GM23338 (cell line): ENCODE data around the gene GGCT. TPM values are rescaled to one million over a fixed set of nuclear protein-coding genes. Genes with fewer than 3 reads are reported as not detected.

Experiments
- ATAC-seq: fragments of 200-7000 bp; cut with Tn5 transposase; 3 replicates; pipeline ENCODE4 v1.9.1; 2020
- DNase-seq: peaks from one replicate; pipeline ENCODE4 v3.0.0-alpha.2; 2015; ENCODE audit warnings: low spot score
- H2AFZ ChIP-seq: fragments of 200-600 bp; sonication (generic); 2 replicates; pipeline ENCODE4 v1.8.0; 2016; ENCODE audit warnings: antibody characterized with exemption, mild to moderate bottlenecking, moderate library complexity
- H3F3A ChIP-seq: fragments of 200-600 bp; sonication (generic); replicated peaks from 2 replicates; pipeline ENCODE4 v1.8.0; 2017; ENCODE audit warnings: antibody characterized with exemption, mixed run types, low read depth
- H3K27ac ChIP-seq: fragments of 200-600 bp; sonication (generic); 2 replicates; pipeline ENCODE4 v1.6.1; 2016; ENCODE audit warnings: low read depth
- H3K27me3 ChIP-seq: fragments of 200-600 bp; sonication (generic); 2 replicates; pipeline ENCODE4 v1.8.0; 2016; ENCODE audit warnings: mild to moderate bottlenecking, mixed run types, moderate library complexity; ENCODE audit not compliant: insufficient read depth
- H3K36me3 ChIP-seq: fragments of 200-600 bp; sonication (generic); 2 replicates; pipeline ENCODE4 v1.8.0; 2016; ENCODE audit warnings: mild to moderate bottlenecking; ENCODE audit not compliant: insufficient read depth
- H3K4me1 ChIP-seq: fragments of 200-600 bp; sonication (generic); 2 replicates; pipeline ENCODE4 v1.8.0; 2016; ENCODE audit warnings: mild to moderate bottlenecking, moderate library complexity; ENCODE audit not compliant: insufficient read depth
- H3K4me2 ChIP-seq: fragments of 200-600 bp; sonication (generic); 2 replicates; pipeline ENCODE4 v1.7.1; 2017; ENCODE audit warnings: mixed run types
- H3K4me3 ChIP-seq: fragments of 200-600 bp; sonication (generic); 2 replicates; pipeline ENCODE4 v1.6.1; 2016; ENCODE audit warnings: mixed run types
- H3K79me2 ChIP-seq: fragments of 200-600 bp; sonication (generic); replicated peaks from 2 replicates; pipeline ENCODE4 v1.8.0; 2017; ENCODE audit warnings: mild to moderate bottlenecking; ENCODE audit not compliant: insufficient read depth
- H3K9me2 ChIP-seq: fragments of 200-600 bp; sonication (generic); 2 replicates; pipeline ENCODE4 v1.8.0; 2017; ENCODE audit not compliant: insufficient read depth
- H4K20me1 ChIP-seq: fragments of 200-600 bp; sonication (generic); replicated peaks from 2 replicates; pipeline ENCODE4 v1.8.0; 2017; ENCODE audit warnings: mild to moderate bottlenecking; ENCODE audit not compliant: insufficient read depth
- H3K27ac Mint-ChIP-seq: 2 replicates; pipeline ENCODE4 v1.8.0; 2020; ENCODE audit warnings: inconsistent platforms, mild to moderate bottlenecking, moderate library complexity, mixed read lengths
- H3K27me3 Mint-ChIP-seq: 3 replicates; pipeline ENCODE4 v1.8.0; 2022; ENCODE audit warnings: low read depth, mild to moderate bottlenecking, moderate library complexity, mixed read lengths, inconsistent platforms; ENCODE audit not compliant: insufficient read depth, poor library complexity
- H3K36me3 Mint-ChIP-seq: 3 replicates; pipeline ENCODE4 v1.8.0; 2021; ENCODE audit warnings: low read depth, mild to moderate bottlenecking, inconsistent platforms, moderate library complexity, mixed read lengths
- H3K4me1 Mint-ChIP-seq: 3 replicates; pipeline ENCODE4 v1.8.0; 2020; ENCODE audit warnings: mild to moderate bottlenecking, inconsistent platforms, mixed read lengths
- H3K4me3 Mint-ChIP-seq: 3 replicates; pipeline ENCODE4 v1.8.0; 2021; ENCODE audit warnings: moderate library complexity, mild to moderate bottlenecking, inconsistent platforms, mixed read lengths
- H3K9me3 Mint-ChIP-seq: 3 replicates; pipeline ENCODE4 v1.8.0; 2020; ENCODE audit warnings: moderate library complexity, mild to moderate bottlenecking, inconsistent platforms, mixed read lengths
- CREB1 ChIP-seq: fragments of 250-450 bp; sonication (Bioruptor Pico); IDR thresholded peaks from 2 replicates; pipeline ENCODE4 v1.5.0; 2020; ENCODE audit warnings: low read depth, mild to moderate bottlenecking, moderate library complexity
- CTCF ChIP-seq, 2 experiments: fragments of 200-600 bp in 1 of 2; sonication (generic) in 1 of 2; conservative IDR thresholded peaks; 2 replicates each; pipeline versions ENCODE4 v1.5.1 to v1.6.1; 2016 to 2017; ENCODE audit warnings: antibody characterized with exemption in 2 of 2, low read depth in 2 of 2, mild to moderate bottlenecking in 2 of 2, moderate library complexity in 1 of 2
- ETS1 ChIP-seq: IDR thresholded peaks from 2 replicates; pipeline ENCODE4 v1.6.1; 2016; ENCODE audit warnings: antibody characterized with exemption
- EZH2 ChIP-seq: fragments of 200-600 bp; sonication (generic); IDR thresholded peaks from one replicate; pipeline ENCODE4 v1.8.0; 2017; ENCODE audit warnings: antibody characterized with exemption, mild to moderate bottlenecking, low read depth; ENCODE audit not compliant: unreplicated experiment
- EZH2phosphoT487 ChIP-seq: fragments of 200-600 bp; sonication (generic); IDR thresholded peaks from one replicate; pipeline ENCODE4 v1.8.1; 2018; ENCODE audit warnings: antibody characterized with exemption; ENCODE audit not compliant: unreplicated experiment
- JUNB ChIP-seq: IDR thresholded peaks from one replicate; pipeline ENCODE4 v1.6.1; 2016; ENCODE audit warnings: antibody characterized with exemption; ENCODE audit not compliant: unreplicated experiment
- NANOG ChIP-seq: IDR thresholded peaks from 2 replicates; pipeline ENCODE4 v1.6.1; 2016; ENCODE audit warnings: antibody characterized with exemption, borderline replicate concordance
- POLR2AphosphoS5 ChIP-seq: IDR thresholded peaks from 2 replicates; pipeline ENCODE4 v1.6.1; 2016; ENCODE audit warnings: antibody characterized with exemption, low read depth
- REST ChIP-seq: IDR thresholded peaks from one replicate; pipeline ENCODE4 v1.6.1; 2018; ENCODE audit warnings: antibody characterized with exemption; ENCODE audit not compliant: unreplicated experiment
- STAT1 ChIP-seq: IDR thresholded peaks from one replicate; pipeline ENCODE4 v1.6.1; 2016; ENCODE audit warnings: antibody characterized with exemption; ENCODE audit not compliant: unreplicated experiment
- ZNF114 ChIP-seq: fragments of 250-450 bp; sonication (Bioruptor Pico); IDR thresholded peaks from 2 replicates; pipeline ENCODE4 v1.5.0; 2020; ENCODE audit warnings: mild to moderate bottlenecking, moderate library complexity
- ZNF331 ChIP-seq: fragments of 250-450 bp; sonication (Bioruptor Pico); IDR thresholded peaks from 2 replicates; pipeline ENCODE4 v1.5.0; 2020; ENCODE audit warnings: low read depth, mild to moderate bottlenecking, moderate library complexity
- ZNF462 ChIP-seq: fragments of 250-450 bp; sonication (Bioruptor Pico); IDR thresholded peaks from 2 replicates; pipeline ENCODE4 v1.5.0; 2020; ENCODE audit warnings: mild to moderate bottlenecking, moderate library complexity
- polyA plus RNA-seq: library from polyadenylated mRNA; unstranded; fragments of >200 nt; fragmentation: Nextera tagmentation; extraction: Ambion mirVana; gene quantifications from 2 replicates; pipeline ENCODE4 v1.2.1, GENCODE V29; 2016
- total RNA-seq: library from RNA; depleted of rRNA; stranded (reverse); fragments of >200 nt; shearing (Covaris generic); gene quantifications from 2 replicates; pipeline ENCODE4 v1.2.3, GENCODE V29; 2014

GGCT gene
- total and polyA plus RNA-seq, 2 experiments from 2014 or later = 104 to 229 TPM

- Histone ChIP-seq H3K4me2 (no peak overlapping the region), H3K4me1 (peaks cover 11% of the 10 kb centered on the region), H3K79me2 (no peaks in the 10 kb centered on the region), H2AFZ (no peak overlapping the region), H3K27me3 (no peaks in the 10 kb centered on the region), H3K36me3 (no peaks in the 10 kb centered on the region; the same call in 1 of the 2 replicates), H3K4me3 (no peak overlapping the region), H3K27ac (no peak overlapping the region), H4K20me1 (no peaks in the 10 kb centered on the region), H3K9me2 (no peaks in the 10 kb centered on the region), H3F3A (no peaks in the 10 kb centered on the region)
- H3K36me3 Mint-ChIP-seq = peaks cover 11% of the 10 kb centered on the region; the same call in 2 of the 3 replicates
- TF ChIP-seq EZH2 (no peak), EZH2phosphoT487 (no peak), STAT1 (no peak), REST (no peak), POLR2AphosphoS5 (no peak), ZNF462 (CRISPR knock-in tag) (no peak), CREB1 (CRISPR knock-in tag) (no peak), JUNB (no peak), CTCF (conservative IDR thresholded peaks at IDR 0.05; ENCODE audit: low read depth in 2 of 2) (no peak), ZNF331 (CRISPR knock-in tag) (no peak), ETS1 (no peak), ZNF114 (CRISPR knock-in tag) (no peak), NANOG (no peak)
- no peak overlapping the region for H3K27ac Mint-ChIP-seq
- no peak overlapping the region for H3K4me3 Mint-ChIP-seq
- no peak for DNase-seq
- peaks cover 26% of the 10 kb centered on the region for H3K4me1 Mint-ChIP-seq
- H3K9me3 Mint-ChIP-seq = no peaks in the 10 kb centered on the region
- no peak for ATAC-seq
- peaks cover 4% of the 10 kb centered on the region for H3K27me3 Mint-ChIP-seq
Observed at GRCh38 chr7:30453016-30453415, 51.6 kb downstream of the GGCT start.
